ENCODE results near the gene PRDX3.

The PRDX3 gene

DNA sequence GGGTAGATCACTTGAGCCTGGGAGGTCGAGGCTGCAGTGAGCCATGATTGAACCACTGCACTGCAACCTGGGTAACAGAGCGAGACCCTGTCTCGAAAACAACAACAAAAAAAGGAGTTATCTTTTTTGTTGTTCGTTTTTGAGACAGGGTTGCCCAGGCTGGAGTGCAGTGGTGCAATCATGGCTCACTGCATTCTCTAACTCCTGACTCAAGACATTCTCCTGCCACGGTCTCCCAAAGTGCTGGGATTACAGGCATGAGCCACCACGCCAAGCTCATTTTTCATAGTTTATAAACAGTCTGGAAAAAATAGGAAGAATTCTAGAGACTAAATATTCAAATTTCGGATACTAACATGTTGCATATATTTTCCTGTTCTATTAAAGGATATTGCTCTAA is 42.5 kb downstream of the PRDX3 start:
- Histone ChIP-seq H3K27me3 (replicated peaks; ENCODE audit: control insufficient read depth, insufficient read depth, low read length) (no peaks in the 10 kb centered on the region), H3K36me3 (ENCODE audit: control insufficient read depth, insufficient read depth, low read length) (peaks cover 16% of the 10 kb centered on the region), H3K4me3 (replicated peaks; ENCODE audit: low read depth, low read length) (no peak overlapping the region)
- TF ChIP-seq, protein P1, sequence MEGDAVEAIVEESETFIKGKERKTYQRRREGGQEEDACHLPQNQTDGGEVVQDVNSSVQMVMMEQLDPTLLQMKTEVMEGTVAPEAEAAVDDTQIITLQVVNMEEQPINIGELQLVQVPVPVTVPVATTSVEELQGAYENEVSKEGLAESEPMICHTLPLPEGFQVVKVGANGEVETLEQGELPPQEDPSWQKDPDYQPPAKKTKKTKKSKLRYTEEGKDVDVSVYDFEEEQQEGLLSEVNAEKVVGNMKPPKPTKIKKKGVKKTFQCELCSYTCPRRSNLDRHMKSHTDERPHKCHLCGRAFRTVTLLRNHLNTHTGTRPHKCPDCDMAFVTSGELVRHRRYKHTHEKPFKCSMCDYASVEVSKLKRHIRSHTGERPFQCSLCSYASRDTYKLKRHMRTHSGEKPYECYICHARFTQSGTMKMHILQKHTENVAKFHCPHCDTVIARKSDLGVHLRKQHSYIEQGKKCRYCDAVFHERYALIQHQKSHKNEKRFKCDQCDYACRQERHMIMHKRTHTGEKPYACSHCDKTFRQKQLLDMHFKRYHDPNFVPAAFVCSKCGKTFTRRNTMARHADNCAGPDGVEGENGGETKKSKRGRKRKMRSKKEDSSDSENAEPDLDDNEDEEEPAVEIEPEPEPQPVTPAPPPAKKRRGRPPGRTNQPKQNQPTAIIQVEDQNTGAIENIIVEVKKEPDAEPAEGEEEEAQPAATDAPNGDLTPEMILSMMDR (IDR thresholded peaks at IDR 0.05; ENCODE audit: insufficient read depth, low read length, poor library complexity, severe bottlenecking), result no peak
- no peak for DNase-seq (ENCODE audit: extremely low read depth, insufficient read length)

DNA sequence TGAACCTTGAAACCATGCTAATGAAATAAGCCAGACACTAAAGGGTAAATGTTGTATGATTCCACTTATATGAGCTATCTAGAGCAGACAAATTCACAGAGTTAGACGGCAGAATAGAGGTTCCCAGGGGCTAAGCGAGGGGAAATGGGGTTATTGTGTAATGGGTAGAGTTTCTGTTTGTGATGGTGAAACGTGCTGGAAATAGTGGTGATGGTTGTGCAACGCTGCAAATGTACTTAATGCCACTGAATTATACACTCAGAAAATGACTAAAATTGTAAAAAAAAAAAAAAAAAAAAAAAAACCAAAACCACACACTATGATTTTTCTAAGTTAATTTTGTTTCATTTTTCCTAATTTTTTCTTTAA is 43.1 kb downstream of the PRDX3 start:
- no peak for DNase-seq (ENCODE audit: extremely low read depth, insufficient read length)
- peaks cover 14% of the 10 kb centered on the region for H3K36me3 ChIP-seq (ENCODE audit: control insufficient read depth, insufficient read depth, low read length)
- H3K27me3 ChIP-seq (replicated peaks; ENCODE audit: control insufficient read depth, insufficient read depth, low read length), result no peaks in the 10 kb centered on the region
- H3K4me3 ChIP-seq (replicated peaks; ENCODE audit: low read depth, low read length), result no peak overlapping the region
- TF ChIP-seq, protein P1 (IDR thresholded peaks at IDR 0.05; ENCODE audit: insufficient read depth, low read length, poor library complexity, severe bottlenecking), result no peak

DNA sequence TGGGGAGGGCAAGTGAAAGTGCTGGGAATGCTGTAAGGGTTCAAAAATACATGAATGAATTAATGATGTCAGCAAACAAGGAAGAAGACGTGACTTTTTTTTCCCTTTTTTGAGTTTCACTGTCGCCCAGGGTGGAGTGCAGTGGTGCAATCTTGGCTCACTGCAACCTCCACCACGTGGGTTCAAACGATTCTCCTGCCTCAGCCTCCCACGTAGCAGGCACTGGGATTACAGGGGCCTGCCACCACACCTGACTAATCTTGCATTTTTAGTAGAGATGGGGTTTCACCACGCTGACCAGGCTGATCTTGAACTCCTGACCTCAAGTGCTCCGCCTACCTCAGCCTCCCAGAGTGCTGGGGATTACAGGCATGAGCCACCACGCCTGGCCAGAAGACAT is 44.7 kb downstream of the PRDX3 start:
- Histone ChIP-seq H3K36me3 (ENCODE audit: control insufficient read depth, insufficient read depth, low read length) (peaks cover 8% of the 10 kb centered on the region), H3K27me3 (replicated peaks; ENCODE audit: control insufficient read depth, insufficient read depth, low read length) (no peaks in the 10 kb centered on the region), H3K4me3 (replicated peaks; ENCODE audit: low read depth, low read length) (no peak overlapping the region)
- DNase-seq (ENCODE audit: extremely low read depth, insufficient read length), result no peak
- TF ChIP-seq, protein P1 (IDR thresholded peaks at IDR 0.05; ENCODE audit: insufficient read depth, low read length, poor library complexity, severe bottlenecking), result no peak

DNA sequence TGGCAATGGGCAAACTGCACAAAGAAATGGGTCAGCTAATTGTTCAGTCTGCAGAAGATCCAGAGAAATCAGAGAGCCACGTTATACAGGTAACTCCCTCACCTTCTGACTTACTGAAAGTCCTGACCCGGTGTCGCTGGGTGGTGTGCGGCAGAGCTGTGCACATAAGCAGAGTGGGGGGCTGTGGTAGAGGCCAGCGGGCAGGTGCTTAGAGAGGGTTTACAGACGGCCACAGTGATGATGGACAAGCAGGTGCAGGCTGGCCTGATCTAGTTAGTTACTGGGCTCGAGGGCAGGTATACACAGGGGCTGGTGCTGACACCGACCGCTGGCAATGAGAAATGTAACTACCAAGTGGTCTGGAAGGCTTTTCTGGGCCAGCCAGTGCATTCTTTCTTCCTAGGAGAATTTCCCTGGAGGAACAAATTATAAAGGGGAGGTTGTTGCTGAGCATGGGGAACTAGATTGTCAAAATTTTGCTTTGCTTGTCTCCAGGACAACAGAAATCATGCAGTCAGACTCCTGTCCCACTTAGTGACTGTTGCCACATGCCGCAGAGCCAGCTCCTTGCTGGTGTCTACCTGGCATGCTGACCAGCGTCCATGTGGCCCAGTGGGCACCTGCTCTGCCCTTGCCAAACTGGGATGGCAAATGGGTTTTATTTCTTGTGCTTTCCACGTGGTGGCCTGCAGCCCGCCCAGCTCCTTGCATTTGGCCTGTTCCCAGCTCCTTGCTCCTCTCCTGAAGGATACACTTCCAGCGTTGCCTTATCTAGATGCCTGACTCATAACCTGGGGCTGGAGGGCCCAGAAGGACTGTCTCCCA is 45.9 kb downstream of the PRDX3 start:
- DNase-seq (ENCODE audit: extremely low read depth, insufficient read length), result no peak
- TF ChIP-seq, protein P1 (IDR thresholded peaks at IDR 0.05; ENCODE audit: insufficient read depth, low read length, poor library complexity, severe bottlenecking), result no peak
- H3K36me3 ChIP-seq (ENCODE audit: control insufficient read depth, insufficient read depth, low read length), result peaks cover 8% of the 10 kb centered on the region
- H3K27me3 ChIP-seq (replicated peaks; ENCODE audit: control insufficient read depth, insufficient read depth, low read length), result no peaks in the 10 kb centered on the region
- no peak overlapping the region for H3K4me3 ChIP-seq (replicated peaks; ENCODE audit: low read depth, low read length)

DNA sequence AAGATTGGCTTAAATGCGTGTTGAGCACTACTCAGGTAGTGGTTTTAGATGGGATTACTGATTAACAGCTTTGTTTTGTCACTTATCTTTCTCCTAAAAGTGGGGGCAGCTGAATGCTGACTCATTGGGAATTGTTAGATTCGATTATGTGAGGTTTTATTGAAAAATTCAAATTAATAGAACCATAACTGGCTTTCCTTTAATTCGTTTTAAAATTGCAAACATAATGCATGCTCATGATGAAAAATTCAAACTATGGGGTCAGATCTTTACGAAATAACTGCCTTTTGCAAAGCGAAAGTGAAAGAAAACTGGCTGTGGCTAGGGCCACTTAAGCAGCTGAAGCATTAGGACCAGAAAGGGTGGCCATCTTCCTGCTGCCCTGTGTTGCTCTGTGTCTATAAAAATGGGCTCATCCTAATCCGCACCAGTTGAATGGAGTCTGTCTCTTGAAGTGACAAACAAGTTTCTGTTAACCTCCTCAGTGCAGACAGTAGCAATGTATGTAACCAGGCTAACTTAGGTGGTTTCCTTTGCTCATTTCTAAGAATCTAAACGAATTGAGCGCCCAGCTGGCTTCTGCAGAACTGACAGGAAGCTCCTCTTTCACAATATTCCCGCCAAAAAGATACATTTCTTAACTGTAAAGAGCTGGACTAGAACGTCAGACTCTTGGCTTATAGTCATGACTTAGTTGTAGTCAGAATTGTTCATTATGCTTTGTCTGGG is 46.9 kb downstream of the PRDX3 start:
- DNase-seq (ENCODE audit: extremely low read depth, insufficient read length), result peak; percentile 46
- Histone ChIP-seq H3K4me3 (replicated peaks; ENCODE audit: low read depth, low read length) (peak overlapping the region; percentile 30), H3K27me3 (replicated peaks; ENCODE audit: control insufficient read depth, insufficient read depth, low read length) (no peaks in the 10 kb centered on the region), H3K36me3 (ENCODE audit: control insufficient read depth, insufficient read depth, low read length) (peaks cover 8% of the 10 kb centered on the region)
- TF ChIP-seq, protein P1 (IDR thresholded peaks at IDR 0.05; ENCODE audit: insufficient read depth, low read length, poor library complexity, severe bottlenecking), result no peak

All from GM06990 (cell line).